ENCODE results near the gene ISM1. TPM values are rescaled to one million over a fixed set of nuclear protein-coding genes. Genes with fewer than 3 reads are reported as not detected.

The ISM1 gene
- total and polyA plus RNA-seq, 4 donors: 6.0 to 11.6 (median 9.3) TPM

GRCh38 chr20:13348311-13349234, 127.5 kb downstream of the ISM1 start:
- H3K4me3 ChIP-seq (ENCODE audit: low read depth, low read length): no peak overlapping the region
- no peaks in the 10 kb centered on the region for H3K36me3 ChIP-seq (ENCODE audit: control insufficient read depth, insufficient read depth, low read length)
- WGBS (ENCODE audit: insufficient coverage): 88% methylated on average over 8 of the region's 9 CpGs
- H3K27me3 ChIP-seq (ENCODE audit: control insufficient read depth, insufficient read depth, low read length): no peaks in the 10 kb centered on the region
- H3K4me1 ChIP-seq (ENCODE audit: control insufficient read depth, insufficient read depth, low read length): peaks cover 5% of the 10 kb centered on the region
- DNase-seq (ENCODE audit: low read depth in 4 of 6, low spot score in 6 of 6): no peak
- no peak overlapping the region for H3K27ac ChIP-seq (ENCODE audit: low read depth, low read length)
- no peaks in the 10 kb centered on the region for H3K9me3 ChIP-seq (ENCODE audit: control insufficient read depth, insufficient read depth, low read length)

GRCh38 chr20:13349235-13349604, 128.1 kb downstream of the ISM1 start:
- Histone ChIP-seq H3K27me3 (ENCODE audit: control insufficient read depth, insufficient read depth, low read length) (no peaks in the 10 kb centered on the region), H3K9me3 (ENCODE audit: control insufficient read depth, insufficient read depth, low read length) (no peaks in the 10 kb centered on the region), H3K27ac (ENCODE audit: low read depth, low read length) (no peak overlapping the region), H3K4me3 (ENCODE audit: low read depth, low read length) (no peak overlapping the region), H3K4me1 (ENCODE audit: control insufficient read depth, insufficient read depth, low read length) (peaks cover 5% of the 10 kb centered on the region), H3K36me3 (ENCODE audit: control insufficient read depth, insufficient read depth, low read length) (no peaks in the 10 kb centered on the region)
- WGBS (ENCODE audit: insufficient coverage): no CpG with 5 or more reads among the region's 4 CpGs
- DNase-seq (ENCODE audit: low read depth in 4 of 6, low spot score in 6 of 6): no peak

Other genes starting within 250 kb of the ISM1 start
- gene SPTLC3, start 212.3 kb upstream of the ISM1 start, total RNA-seq: 10 to 100 TPM; 29.3 to 53.6 TPM
- gene SPTLC3, start 212.3 kb upstream of the ISM1 start, polyA plus RNA-seq (ENCODE audit: insufficient read length in 2 of 2): 10 to 100 TPM in 1 of 2 donors, 1 to 10 TPM in 1; 3.5 to 10.6 TPM